OCI-M1 (cell line): ENCODE results near the gene UBE2Q1.
"Not testable (repeated sequence)": the region's sequence is repeated elsewhere in the genome, so short reads cannot be mapped to it uniquely, and the experiment has no call there.

Source experiments
- DNase-seq: peaks from one replicate; lab custom pipeline; 2025; lab: John Stamatoyannopoulos, UW

Gene UBE2Q1

DNA sequence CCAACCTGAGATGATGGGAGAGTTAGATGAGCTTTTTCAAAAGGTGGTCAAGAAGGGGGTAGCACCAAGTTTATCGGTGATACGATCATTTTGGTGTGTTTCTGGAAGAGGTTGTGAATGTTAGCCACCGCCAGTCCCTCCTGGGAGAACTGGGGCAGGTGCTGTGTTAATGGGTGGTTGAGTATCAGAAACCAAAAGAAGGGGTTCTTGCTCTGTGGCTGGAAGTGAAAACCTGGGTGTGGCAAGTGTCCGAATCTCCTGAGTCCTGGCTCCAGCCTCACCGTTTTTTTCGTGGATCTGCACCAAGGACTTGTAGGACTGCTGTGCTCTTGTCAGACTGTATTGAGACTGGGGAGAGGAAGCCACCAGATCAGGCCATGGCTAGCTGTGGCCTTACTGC is 7.8 kb downstream of the UBE2Q1 start:
- no peak for DNase-seq

DNA sequence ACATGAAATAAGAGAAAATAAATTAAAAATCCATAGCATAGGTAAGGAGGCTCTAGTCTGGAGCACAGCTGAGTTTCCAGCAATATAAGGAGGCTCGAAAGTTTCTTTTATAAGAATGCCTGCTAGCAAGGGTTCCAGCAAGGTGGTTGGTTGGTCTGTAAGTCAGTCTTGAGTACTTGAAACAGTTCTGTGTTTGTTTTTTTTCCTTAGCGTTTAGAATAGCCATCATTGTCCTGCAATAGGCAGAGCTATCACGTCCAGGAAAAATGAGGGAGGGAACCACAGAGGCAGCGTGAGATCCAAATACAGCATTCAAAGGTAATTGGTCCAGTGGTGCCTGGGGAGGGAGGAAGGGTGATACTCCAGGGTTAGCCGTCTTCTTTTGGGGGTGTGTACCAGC is 8.4 kb downstream of the UBE2Q1 start:
- DNase-seq, result no peak

DNA sequence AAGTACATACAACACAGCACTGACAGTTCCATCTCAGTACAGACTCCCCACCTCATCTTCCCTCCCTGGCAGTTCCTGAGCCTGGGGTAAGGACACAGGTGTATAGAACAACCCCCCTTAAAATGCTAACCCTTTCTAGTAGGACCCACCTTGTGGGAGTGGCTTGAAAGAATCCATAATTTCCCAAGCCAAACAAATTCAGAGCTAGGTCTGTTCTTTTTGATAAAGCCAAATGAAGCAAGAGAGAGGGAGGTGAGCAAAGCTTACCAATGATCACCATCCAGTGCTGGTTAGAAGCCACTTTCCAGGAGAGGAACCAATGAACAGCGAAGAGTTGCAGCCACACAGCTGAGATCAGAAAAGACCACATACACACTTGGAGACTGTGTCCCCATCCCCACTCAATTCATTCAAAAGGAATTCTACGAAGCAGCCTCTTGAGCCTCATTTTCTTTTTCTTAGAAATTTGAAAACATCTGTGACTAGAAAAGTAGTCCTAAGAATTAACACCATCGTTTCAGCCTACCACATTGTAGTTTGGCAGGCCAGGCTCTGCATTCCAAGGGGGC is 9.2 kb downstream of the UBE2Q1 start:
- no peak for DNase-seq

DNA sequence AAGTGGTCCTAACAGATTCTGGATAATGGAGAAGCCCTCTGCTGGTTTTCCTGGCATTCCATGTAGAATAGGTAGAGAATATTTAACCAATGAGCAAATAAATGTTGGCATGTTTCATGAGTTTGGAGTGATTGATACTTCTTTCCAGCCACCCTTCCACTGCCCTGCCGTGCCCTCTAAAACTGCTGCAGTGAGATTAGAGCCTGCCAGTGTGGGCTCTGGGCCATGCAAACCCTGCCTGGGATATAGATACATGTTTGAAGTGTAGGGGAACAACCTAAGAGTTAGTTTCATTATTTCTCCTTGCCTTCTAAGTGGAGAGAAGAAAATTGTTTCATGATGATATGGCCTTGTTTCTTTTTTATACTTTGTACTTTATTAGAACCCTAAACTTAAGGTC is 10.4 kb downstream of the UBE2Q1 start:
- DNase-seq, result no peak

DNA sequence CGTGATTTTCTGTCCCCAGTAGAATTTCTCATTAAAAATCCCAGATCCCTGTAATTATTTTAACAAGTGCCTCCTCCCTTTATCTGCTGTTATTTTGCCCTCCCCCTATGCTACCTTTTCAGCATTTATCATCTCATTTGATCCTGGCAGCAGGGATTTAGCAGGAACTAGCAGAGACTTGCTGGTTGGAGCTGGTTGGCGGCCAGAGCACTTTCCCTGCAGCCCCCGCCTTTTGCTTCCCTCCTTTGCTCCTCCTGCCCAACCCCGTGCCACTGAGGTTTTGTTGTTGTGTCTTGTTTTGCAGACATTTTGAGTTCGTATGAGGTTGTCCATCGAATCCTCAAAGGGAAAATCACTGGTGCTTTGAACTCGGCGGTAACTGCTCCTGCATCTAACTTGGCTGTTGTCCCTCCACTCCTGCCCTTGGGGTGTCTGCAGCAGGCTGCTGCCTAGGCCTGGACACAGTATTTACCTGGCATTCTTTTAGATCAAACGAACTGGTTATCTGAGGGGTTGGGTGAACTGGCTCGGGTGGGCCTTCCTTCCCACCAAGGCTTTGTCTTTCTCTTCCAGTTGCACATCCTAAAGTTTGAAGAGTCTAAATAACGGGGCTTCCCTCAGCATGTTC is 11.2 kb downstream of the UBE2Q1 start:
- no peak for DNase-seq

DNA sequence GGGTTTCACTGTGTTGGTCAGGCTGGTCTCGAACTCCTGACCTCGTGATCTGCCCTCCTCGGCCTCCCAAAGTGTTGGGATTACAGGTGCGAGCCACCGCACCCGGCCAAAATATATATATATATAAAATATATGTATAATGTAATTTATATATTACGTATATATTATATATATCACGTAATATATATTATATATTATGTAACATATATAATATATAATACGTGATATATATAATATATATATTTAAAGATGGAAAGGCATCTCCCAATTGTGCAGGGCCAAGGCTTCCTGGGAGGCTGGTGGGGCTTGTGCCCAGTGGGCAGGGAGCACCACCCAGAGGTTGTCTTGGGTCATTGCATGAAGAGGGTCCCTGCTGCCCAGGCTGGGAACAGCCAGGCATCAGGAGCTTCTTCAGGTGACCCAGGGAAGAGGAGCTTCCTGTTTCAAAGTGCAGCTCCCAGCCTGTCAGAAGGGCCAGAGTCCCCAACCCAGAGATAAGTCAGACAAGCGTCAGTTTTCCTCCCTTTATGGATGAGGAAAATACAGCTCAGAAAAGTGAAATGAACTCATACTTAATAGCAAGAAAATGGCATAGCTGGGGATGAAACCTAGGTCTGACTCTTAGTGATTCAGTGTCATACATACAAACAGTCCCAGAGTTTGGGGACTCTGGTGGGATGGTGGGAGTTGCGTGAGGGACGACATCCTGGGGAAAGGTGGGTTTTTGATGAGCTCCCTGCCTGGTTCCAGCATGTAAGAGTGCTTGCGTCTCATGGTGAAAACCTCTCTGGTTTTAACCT is 12.0 kb downstream of the UBE2Q1 start:
- DNase-seq, result peak; percentile 86

DNA sequence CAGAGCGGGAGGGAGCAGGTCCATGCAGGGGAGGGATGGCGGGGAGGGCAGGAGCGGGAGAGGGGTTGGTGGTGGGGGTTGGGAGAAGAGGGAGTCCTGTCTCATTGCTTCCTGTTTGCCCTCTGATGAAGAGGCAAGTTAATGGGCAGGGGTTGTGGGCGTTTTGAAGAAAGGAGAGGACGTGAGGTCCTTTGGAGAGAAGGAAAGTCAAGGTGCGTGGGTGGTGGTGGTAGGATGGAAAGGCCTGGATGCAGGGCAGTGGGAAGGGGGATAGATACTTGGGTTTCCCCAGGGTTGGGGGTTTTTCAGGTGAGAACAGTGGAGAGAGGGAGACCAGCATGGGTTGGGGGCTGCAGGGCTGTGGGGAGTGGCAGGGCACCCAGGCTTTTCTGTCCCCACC is 17.2 kb downstream of the UBE2Q1 start:
- DNase-seq, result no peak

DNA sequence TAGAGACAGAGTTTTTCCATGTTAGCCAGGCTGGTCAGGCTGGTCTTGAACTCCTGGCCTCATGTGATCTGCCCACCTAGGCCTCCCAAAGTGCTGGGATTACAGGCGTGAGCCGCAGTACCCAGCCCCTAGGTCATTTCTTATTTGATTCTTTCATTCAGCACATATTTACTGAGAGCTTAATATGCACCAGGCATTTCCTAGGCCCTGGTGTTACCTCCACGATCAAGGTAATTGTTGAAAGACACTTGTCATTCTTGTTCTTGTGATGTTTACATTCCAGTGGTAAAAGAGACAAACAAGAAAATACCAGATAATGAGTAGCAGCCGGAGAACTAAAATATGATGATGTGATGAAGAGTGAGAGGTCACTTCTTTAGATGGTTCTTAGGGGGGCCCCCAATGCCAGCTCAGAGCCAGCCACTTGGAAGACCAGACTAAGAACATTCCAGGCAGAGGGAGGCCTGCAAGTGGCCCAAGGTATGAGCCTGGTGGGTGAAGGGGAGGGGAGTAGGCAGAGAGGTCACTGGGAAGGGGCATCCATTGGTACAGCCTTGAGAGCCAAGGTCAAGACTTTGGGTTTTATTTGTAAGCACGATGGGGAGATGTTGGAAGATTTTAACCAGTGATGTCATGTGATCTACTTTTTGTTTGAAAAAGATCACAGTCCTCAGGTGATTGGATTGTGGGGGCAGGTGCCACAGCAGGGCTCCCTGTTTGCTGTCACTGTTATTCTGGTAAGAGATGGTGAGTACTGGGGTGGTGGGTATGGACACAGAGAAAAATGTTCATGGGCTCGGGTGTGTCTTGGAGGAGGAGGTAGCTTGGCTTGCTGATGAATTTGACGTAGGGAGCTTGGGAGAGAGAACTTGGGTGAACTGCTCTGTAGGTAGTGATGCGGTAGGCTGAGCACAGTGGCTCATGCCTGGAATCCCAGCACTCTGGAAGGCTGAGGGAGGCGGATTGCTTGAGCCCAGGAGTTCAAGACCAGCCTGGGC is 18.7 kb downstream of the UBE2Q1 start:
- DNase-seq, result no peak

DNA sequence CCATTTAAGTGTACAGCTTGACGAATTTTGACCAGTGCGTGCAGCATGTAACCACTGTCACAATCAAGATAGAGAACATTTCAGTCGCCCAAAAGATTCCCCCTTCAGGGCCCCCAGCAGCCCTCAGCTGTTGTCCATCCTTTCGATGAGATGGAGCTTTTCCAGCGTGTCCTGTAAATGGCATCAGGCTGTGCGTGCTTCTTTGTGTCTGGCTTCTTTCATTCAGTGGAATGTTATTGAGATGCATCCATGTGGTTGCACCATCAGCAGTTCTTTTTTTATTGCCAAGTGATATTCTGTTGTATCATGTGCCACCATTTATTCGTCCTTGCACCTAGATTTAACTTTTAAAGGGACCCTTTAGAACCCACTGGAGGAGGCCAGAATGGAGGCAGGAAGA is 21.9 kb downstream of the UBE2Q1 start:
- no peak for DNase-seq

DNA sequence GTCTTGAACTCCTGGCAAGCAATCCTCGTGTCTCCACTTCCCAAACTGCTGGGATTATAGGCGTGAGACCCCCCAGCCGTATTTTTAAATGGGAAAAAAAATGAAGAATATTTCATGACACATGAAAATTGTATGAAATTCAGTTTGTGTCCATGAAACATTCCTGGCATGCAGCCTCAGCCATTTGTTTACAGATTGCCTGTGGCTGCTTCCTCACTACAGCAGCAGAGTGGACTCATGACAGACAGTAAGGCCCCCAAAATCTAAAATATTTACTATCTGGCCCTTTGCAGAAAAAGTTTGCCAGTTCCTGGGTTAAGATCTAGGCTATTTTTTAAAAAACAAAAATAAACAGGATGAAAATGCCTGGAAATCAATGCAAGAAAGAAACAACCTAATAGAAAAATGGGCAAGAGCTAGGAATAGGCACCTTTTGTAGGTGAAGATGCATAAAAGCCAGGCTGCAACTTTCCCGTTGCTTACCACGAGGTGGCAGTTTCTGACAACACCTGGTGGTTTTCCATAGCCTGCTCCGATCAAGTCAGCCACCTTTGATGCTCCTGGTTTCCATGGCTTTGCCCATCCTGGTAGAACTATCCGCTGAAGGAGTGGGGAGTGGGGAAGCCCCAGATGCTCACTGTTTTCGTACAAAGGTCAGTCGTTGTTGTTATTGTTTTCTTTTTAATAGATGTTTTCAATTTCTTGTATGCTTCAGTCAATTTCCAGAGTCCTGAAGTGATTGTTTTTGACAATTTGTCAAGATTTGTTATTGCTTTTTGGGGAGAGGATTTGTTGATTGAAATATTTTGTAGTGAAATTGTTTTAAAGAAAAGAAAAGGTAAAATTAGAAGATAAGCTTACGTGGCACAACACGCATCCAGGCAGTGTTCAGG is 24.3 kb downstream of the UBE2Q1 start:
- DNase-seq, result peak; percentile 33

DNA sequence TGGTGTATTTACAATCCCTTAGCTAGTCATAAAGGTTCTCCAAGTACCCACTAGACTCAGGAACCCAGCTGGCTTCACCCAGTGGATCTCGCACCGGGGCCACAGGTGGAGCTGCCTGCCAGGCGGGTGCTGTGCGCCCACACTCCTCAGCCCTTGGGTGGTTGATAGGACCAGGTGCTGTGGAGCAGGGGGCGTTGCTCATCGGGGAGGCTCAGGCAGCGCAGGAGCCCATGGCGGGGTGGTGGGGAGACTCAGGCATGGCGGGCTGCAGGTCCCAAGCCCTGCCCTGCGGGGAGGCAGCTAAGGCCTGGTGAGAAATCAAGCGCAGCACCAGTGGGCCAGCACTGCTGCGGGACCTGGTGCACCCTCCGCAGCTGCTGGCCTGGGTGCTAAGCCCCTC is 26.5 kb downstream of the UBE2Q1 start:
- not testable (repeated sequence) for DNase-seq

DNA sequence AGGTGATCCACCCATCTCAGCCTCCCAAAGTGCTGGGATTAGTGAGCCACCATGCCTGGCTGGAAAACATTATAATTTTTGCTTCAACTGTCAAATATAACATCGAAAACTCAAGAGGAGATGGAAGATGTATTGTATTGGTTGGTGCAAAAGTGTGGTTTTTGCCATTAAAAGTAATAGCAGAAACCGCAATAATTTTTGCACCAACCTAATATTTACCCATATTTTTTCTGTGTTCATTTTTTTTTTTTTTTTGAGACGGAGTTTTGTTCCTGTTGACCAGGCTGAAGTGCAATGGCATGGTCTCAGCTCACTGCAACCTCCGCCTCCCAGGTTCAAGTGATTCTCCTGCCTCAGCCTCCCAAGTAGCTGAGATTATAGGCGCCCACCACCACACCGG is 29.2 kb downstream of the UBE2Q1 start:
- no peak for DNase-seq

DNA sequence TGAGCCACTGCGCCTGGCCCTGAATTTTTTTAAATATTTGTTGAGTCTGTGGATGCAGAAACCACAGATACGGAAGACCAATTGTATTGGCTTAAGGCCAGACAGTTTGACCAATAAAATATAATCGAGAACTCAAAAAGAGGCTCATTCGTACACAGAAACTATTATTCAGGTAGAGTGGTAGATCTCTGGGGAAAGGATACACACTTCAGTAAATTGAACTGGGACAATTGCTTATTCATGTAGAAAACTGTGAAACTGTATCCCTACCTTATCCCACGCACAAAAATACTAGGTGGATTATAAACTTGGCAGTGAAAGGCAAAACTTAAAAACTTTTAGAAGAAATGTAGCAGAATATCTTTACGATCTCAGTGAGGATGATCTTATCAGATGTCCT is 31.3 kb downstream of the UBE2Q1 start:
- DNase-seq, result no peak

DNA sequence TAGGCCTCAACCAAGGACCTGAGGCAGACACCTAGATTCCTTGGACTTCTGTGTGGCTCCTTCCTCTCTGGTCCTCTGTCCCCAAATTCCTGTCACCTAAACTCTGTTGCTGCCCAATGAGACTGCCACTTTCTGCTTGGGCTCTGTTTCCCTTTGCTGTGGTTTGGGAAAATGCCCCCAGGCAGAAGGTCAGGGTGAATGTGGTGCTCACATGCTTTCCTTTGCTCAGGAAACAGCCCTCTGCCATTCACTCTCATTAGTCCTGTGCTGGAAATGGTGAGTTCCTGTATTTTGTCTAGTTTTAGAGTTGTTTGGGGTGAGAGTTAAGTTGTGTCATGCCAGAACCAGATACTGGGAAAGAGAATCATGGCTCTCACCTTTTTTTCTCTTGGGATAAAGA is 33.6 kb downstream of the UBE2Q1 start:
- no peak for DNase-seq

DNA sequence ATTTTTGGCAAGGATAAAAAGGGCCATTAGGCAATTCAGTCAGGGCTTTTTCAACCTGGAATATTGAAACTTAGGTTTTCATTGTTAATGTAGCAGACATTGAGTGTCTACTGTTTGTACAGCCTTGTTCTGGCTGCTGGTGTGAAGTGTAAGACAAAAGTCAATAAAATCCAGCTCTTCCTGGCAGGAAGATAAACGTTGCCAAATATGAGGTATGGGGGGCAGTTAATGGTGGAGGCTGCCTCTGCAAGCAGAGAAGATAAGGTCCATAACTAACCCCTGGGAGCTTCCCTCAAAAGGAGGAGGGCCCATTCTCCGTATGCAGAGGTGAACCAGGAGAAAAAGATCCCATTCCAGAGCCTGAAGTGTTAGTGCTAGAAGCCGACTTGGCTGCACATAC is 36.8 kb downstream of the UBE2Q1 start:
- DNase-seq, result no peak

DNA sequence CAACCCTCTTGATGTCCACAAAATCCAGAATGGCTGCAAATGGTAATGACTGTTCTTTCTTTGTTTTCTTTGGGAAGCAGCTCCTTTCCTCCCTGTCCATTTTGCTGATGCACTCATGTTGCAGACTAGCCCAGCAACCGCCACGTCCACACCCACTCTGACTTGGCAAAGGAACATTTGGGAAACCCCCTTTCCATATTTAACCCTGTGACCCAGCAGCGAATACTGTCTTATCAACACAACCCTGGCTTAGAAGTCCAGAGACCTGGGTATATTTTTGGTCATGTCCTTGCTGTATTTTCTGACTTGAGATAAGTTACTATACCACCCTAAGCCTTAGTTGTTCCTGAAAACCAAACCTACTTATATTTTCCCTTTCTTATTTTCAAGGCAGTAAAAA is 38.1 kb downstream of the UBE2Q1 start:
- DNase-seq, result peak; percentile 20

DNA sequence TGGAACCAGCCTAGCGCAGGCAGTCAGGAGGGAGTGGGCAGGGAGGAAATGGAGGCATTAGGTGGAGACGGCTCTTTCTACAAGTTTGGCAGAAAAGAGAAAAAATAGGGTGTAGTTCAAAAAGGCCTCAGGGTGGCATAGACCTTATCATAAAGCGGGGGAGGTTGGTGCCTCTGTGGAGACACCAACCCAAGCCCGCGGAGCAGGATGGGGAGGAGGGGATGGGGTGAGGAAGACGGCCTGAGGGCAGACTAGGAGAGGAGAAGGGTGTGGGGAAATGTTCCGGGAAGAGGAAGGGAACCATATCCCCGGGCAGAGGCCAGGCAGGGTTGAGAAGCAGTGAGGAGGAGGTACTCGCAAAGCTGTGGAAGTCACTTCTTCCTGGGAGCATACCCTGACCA is 38.9 kb downstream of the UBE2Q1 start:
- no peak for DNase-seq

DNA sequence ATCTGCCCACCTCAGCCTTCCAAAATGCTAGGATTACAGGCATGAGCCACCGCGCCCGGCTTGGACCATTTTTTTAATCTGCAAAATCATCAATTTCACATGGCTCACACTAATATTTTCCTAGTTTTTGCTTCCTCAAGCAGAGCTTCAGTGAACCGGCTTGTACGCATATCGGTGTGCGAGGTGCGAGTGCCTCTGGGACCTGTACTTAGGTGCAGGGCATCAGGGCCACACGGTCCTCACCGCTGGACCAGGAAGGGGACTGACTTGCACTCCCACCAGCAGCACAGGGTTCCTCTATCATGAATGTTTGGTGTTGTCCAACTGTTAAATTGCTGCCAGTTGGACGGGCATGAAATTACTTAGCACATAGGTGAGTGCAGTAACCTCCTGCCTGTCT is 40.8 kb downstream of the UBE2Q1 start:
- no peak for DNase-seq

DNA sequence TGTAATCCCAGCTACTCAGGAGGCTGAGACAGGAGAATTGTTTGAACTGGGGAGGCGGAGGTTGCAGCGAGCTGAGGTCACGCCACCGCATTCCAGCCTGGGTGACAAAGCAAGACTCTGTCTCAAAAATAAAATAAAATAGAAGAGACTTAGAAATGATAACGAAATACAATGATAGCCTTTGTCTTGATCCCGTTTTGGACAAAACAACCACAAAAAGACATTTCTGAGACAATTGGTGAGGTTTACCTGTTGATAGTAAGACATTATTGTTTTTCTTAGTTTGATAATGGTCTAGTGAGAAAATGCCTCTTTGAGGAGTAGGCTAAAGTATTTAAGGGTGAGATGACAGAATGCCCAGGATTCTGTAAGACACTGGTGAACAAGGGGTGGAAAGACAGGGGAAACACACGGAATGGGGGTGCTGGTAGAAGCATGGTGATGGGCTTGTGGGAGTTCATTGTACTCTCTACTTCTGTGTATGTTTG is 44.4 kb downstream of the UBE2Q1 start:
- DNase-seq, result no peak

DNA sequence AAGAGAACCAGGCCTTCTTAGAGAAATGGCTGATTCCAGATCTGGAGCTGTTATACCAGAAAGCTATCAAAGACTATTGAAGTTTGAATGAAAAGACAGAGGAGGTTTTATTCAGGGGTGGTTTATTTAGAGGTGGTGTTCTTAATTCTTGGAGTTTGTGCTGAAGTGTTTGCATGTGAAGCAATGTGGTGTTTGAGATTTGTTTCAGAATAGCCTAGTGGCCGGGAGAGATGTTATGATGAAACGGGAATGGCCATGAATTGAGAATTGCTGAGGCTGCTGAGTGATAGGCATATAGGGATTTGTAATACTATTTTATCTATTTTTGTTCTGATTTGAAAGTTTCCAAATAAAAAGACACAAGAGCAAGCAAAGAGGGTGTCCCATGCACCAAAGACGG is 45.7 kb downstream of the UBE2Q1 start:
- no peak for DNase-seq

DNA sequence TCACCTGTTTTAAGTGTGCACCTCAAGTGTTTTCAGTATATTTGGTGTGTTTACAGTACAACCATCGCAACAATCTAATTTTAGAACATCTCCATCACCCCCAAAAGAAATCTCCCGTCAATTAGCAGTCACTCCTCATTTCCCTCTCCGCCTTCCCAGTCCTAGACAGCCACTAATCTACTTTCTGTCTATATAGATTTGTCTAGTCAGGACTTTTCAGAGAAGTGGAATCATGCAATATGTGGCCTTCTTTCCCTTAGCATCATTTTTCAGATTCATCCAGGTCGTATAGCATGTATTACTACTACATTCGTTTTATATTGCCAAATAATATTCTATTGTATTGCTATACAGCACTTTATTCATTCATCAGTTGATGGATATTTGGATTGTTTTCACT is 54.6 kb downstream of the UBE2Q1 start:
- no peak for DNase-seq
